ENCODE results near the gene GRID1. TPM values are rescaled to one million over a fixed set of nuclear protein-coding genes. Genes with fewer than 3 reads are reported as not detected.
A peak's percentile ranks its signal among the peaks of the same experiment; 100 is the strongest.

GRID1 gene
- total and polyA plus RNA-seq, 10 donors: 0.06 to 0.42 (median 0.15) TPM; not detected in 4

DNA sequence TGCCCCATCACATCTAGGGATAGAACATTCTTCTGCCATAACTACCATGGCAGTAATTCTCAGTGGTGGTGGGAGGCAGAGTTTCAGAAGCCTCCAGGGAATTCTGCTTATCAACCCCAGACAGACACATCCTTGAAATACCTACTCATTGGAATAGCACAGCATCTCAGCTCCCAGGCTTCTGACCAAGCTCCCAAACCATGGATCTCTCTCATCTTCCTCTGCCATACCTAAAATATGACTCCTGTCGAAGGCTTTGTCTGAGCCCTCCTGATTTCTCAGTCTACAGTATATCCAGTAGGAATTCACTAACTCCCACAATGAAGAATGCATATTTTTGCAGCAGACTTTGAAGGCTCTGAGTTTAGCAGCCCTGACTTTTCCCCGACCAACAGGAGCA is 687.5 kb downstream of the GRID1 start:
- H3K27me3 ChIP-seq (replicated peaks in 1 of 7): no peaks in the 10 kb centered on the region
- no peak for DNase-seq
- no peak overlapping the region for H3K27ac ChIP-seq
- H3K4me1 ChIP-seq: peaks cover 0 to 7% (median 0%) of the 10 kb centered on the region in 6 donors
- no peak overlapping the region for H3K4me3 ChIP-seq
- 60 to 91% (median 88%) methylated on average over 2 of the region's 2 CpGs for WGBS, 5 donors
- H3K9me3 ChIP-seq: no peaks in the 10 kb centered on the region
- intact Hi-C loops (cut with DNase I; ENCODE audit: low total_unique reads): no loop called here
- no peaks in the 10 kb centered on the region for H3K36me3 ChIP-seq
- TF ChIP-seq POLR2AphosphoS5 (IDR thresholded peaks at IDR 0.05) (no peak), POLR2A (IDR thresholded peaks at IDR 0.05) (no peak)
- TF ChIP-seq, protein P1, sequence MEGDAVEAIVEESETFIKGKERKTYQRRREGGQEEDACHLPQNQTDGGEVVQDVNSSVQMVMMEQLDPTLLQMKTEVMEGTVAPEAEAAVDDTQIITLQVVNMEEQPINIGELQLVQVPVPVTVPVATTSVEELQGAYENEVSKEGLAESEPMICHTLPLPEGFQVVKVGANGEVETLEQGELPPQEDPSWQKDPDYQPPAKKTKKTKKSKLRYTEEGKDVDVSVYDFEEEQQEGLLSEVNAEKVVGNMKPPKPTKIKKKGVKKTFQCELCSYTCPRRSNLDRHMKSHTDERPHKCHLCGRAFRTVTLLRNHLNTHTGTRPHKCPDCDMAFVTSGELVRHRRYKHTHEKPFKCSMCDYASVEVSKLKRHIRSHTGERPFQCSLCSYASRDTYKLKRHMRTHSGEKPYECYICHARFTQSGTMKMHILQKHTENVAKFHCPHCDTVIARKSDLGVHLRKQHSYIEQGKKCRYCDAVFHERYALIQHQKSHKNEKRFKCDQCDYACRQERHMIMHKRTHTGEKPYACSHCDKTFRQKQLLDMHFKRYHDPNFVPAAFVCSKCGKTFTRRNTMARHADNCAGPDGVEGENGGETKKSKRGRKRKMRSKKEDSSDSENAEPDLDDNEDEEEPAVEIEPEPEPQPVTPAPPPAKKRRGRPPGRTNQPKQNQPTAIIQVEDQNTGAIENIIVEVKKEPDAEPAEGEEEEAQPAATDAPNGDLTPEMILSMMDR (IDR thresholded peaks at IDR 0.05 in 8 of 11, conservative IDR thresholded peaks at IDR 0.05 in 3 of 11): no peak

DNA sequence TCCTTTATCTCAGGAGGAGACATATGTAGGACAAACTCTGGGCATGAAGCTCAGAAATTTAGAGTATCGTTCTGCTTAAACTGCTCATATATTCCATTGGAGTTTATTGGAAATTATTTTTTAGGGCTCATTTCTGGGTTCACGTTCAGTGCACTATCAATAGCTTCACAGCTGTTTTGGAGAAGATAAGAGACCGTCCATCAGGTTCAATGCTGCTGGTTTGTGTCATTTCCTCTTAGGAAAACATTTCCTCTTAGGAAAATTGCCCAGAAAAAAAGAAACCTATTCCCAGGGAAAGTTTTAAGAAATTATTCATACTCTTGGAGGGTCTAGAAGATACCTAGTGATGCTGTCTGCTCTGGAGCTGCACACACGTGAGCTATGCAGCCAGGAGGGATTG is 691.7 kb downstream of the GRID1 start:
- intact Hi-C loops (cut with DNase I; ENCODE audit: low total_unique reads): no loop called here
- peaks cover 0 to 25% (median 12%) of the 10 kb centered on the region in 8 donors for H3K9me3 ChIP-seq
- H3K27ac ChIP-seq: peak overlapping the region in 1 of 8 donors; percentile 42
- H3K27me3 ChIP-seq (replicated peaks in 1 of 7): no peaks in the 10 kb centered on the region
- TF ChIP-seq POLR2AphosphoS5 (IDR thresholded peaks at IDR 0.05): no peak
- H3K36me3 ChIP-seq: no peaks in the 10 kb centered on the region
- peaks cover 0 to 7% (median 0%) of the 10 kb centered on the region in 6 donors for H3K4me1 ChIP-seq
- no peak overlapping the region for H3K4me3 ChIP-seq
- WGBS, 5 donors: 42 to 48% (median 48%) methylated on average over 4 of the region's 4 CpGs
- no peak for DNase-seq

DNA sequence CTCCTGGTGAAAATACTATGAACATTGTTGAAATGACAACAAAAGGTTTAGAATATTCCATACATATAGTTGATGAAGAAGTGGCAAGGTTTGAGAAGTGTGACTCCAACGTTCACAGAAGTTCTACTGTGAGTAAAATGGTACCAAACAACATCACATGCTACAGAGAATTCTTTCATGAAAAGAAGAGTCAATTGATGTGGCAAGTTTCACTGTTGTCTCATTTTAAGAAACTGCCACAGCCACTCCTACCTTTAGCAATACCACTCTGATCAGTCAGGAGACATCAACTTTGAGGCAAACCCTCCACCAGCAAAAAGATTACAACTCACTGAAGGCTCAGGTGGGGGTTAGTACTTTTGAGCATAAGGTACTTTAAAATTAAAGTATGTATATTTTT is 693.3 kb downstream of the GRID1 start:
- 54 to 68% (median 57%) methylated on average over 1 of the region's 1 CpG for WGBS, 5 donors
- peaks cover 0 to 7% (median 0%) of the 10 kb centered on the region in 6 donors for H3K4me1 ChIP-seq
- no peak overlapping the region for H3K27ac ChIP-seq
- H3K36me3 ChIP-seq: no peaks in the 10 kb centered on the region
- H3K9me3 ChIP-seq: peaks cover 0 to 25% (median 12%) of the 10 kb centered on the region in 8 donors
- DNase-seq: no peak
- H3K27me3 ChIP-seq (replicated peaks in 1 of 7): no peaks in the 10 kb centered on the region
- intact Hi-C loops (cut with DNase I; ENCODE audit: low total_unique reads): no loop called here
- H3K4me3 ChIP-seq: no peak overlapping the region
- TF ChIP-seq POLR2AphosphoS5 (IDR thresholded peaks at IDR 0.05) (no peak), POLR2A (IDR thresholded peaks at IDR 0.05) (no peak)
- TF ChIP-seq, protein P1 (IDR thresholded peaks at IDR 0.05 in 8 of 11, conservative IDR thresholded peaks at IDR 0.05 in 3 of 11): no peak

DNA sequence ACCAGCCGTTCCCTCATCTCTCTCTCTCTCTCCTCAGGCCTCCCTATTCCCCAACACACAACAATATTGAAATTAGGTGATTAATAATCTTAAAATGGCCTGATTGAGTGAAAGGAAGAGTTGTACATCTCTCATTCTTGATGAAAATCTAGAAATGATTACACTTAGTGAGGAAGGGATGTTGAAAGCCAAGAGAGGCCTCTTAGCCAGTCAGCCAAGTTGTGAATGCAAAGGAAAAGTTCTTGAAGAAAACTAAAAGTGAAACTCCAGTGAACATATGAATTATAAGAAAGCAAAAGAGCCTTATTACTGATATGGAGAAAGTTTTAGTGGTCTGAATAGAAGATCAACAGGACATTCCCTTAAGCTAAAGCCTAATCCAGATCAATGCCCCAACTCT is 695.1 kb downstream of the GRID1 start:
- no peaks in the 10 kb centered on the region for H3K36me3 ChIP-seq
- intact Hi-C loops (cut with DNase I; ENCODE audit: low total_unique reads): no loop called here
- 75 to 89% (median 81%) methylated on average over 1 of the region's 1 CpG for WGBS, 5 donors
- no peak overlapping the region for H3K4me3 ChIP-seq
- TF ChIP-seq POLR2A (IDR thresholded peaks at IDR 0.05) (no peak), POLR2AphosphoS5 (IDR thresholded peaks at IDR 0.05) (no peak)
- TF ChIP-seq, protein P1 (IDR thresholded peaks at IDR 0.05 in 8 of 11, conservative IDR thresholded peaks at IDR 0.05 in 3 of 11): no peak
- peaks cover 0 to 25% (median 12%) of the 10 kb centered on the region in 8 donors for H3K9me3 ChIP-seq
- no peak overlapping the region for H3K27ac ChIP-seq
- no peaks in the 10 kb centered on the region for H3K27me3 ChIP-seq (replicated peaks in 1 of 7)
- H3K4me1 ChIP-seq: peaks cover 0 to 7% (median 0%) of the 10 kb centered on the region in 6 donors
- DNase-seq: no peak

DNA sequence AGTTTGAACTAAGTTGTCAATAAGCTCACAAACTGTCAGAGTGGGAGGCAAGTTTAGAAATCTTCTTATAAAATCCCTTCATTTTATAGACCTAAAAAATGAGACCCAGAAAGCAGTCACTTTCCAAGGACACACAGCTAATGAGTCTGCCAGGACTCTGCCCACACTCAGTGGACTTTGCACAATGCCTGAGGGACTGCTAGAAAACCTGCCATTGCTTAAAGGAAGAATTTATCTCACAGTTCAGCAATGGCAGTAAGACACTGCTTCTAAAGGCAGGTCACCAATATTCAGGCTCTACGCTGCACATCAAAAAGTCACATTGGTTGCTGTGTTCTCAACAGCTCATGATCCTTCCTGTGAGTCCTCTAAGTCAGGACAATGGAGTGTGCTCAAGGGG is 698.1 kb downstream of the GRID1 start:
- Histone ChIP-seq H3K9me3 (peaks cover 0 to 25% (median 12%) of the 10 kb centered on the region in 8 donors), H3K36me3 (no peaks in the 10 kb centered on the region), H3K27me3 (replicated peaks in 1 of 7) (no peaks in the 10 kb centered on the region), H3K4me1 (no peaks in the 10 kb centered on the region), H3K4me3 (no peak overlapping the region), H3K27ac (no peak overlapping the region)
- no peak for DNase-seq
- intact Hi-C loops (cut with DNase I; ENCODE audit: low total_unique reads): no loop called here
- TF ChIP-seq POLR2A (IDR thresholded peaks at IDR 0.05): no peak
- TF ChIP-seq, protein P1 (IDR thresholded peaks at IDR 0.05 in 8 of 11, conservative IDR thresholded peaks at IDR 0.05 in 3 of 11): no peak
- no peak for TF ChIP-seq POLR2AphosphoS5 (IDR thresholded peaks at IDR 0.05)
- WGBS, 5 donors: 89 to 100% (median 92%) methylated on average over 1 of the region's 1 CpG
